GM12878 (cell line): ENCODE results near the gene ACADVL.

ENCODE experiments used
- CREB1 ChIP-seq: IDR thresholded peaks from 2 replicates; pipeline ENCODE4 v1.6.1; 2012; ENCODE audit warnings: low read depth, mild to moderate bottlenecking, inconsistent platforms
- POLR2AphosphoS5 ChIP-seq: IDR thresholded peaks from 2 replicates; pipeline ENCODE4 v1.6.1; 2011; ENCODE audit warnings: mild to moderate bottlenecking, low read length, inconsistent platforms
- TARDBP ChIP-seq: IDR thresholded peaks from 2 replicates; pipeline ENCODE4 v1.6.1; 2016; ENCODE audit warnings: borderline replicate concordance

DNA sequence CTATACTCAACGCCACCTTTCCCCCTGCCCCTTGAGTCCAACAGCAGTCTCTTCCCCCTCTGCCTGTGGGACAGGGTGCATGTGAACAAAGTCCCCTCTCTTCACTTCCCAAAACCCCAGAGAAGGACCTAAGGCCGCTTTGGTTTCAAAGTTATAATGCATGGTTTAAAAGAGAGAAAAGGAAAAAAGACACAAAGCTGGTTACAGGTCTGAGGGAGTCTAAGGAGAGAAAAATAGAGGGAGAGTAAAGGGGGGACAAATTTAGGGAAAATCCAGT lies 23.7 kb downstream of the ACADVL start:
- TF ChIP-seq POLR2AphosphoS5: no peak
- no peak for TF ChIP-seq CREB1
- TF ChIP-seq TARDBP: no peak
